Spleen (tissue), 11 donors: ENCODE measurements around the gene ALOX5AP. TPM values are rescaled to one million over a fixed set of nuclear protein-coding genes. Genes with fewer than 3 reads are reported as not detected.

Experiments
- DNase-seq: peaks from one replicate; pipeline ENCODE4 v3.0.0-alpha.2; 2020
- H3K27ac ChIP-seq, 8 donors: fragments of 200-600 bp; sonication (generic) in 7 of 8; 1 replicate in 4 of 8; 2 replicates in 4 of 8; pipeline versions ENCODE4 v1.5.0 to v1.8.0; 2016 to 2021; ENCODE audit warnings: inconsistent platforms in 4 of 8, mild to moderate bottlenecking in 4 of 8, moderate library complexity in 1 of 8
- H3K27me3 ChIP-seq, 7 donors: fragments of 200-600 bp; sonication (generic) in 6 of 7; replicated peaks in 1 of 7; 1 replicate in 4 of 7; 2 replicates in 3 of 7; pipeline versions ENCODE4 v1.5.0 to v1.8.0; 2016 to 2021; ENCODE audit warnings: inconsistent platforms in 3 of 7, mild to moderate bottlenecking in 1 of 7
- H3K36me3 ChIP-seq, 6 donors: fragments of 200-600 bp; sonication (generic) in 5 of 6; 1 replicate in 4 of 6; 2 replicates in 2 of 6; pipeline versions ENCODE4 v1.5.0 to v1.8.0; 2016 to 2021; ENCODE audit warnings: inconsistent platforms in 2 of 6
- H3K4me1 ChIP-seq, 6 donors: fragments of 200-600 bp; sonication (generic) in 5 of 6; 1 replicate in 3 of 6; 2 replicates in 3 of 6; pipeline versions ENCODE4 v1.5.0 to v1.8.0; 2016 to 2021; ENCODE audit warnings: inconsistent platforms in 3 of 6
- H3K4me3 ChIP-seq, 8 donors: fragments of 200-600 bp; sonication (generic) in 7 of 8; 1 replicate in 4 of 8; 2 replicates in 4 of 8; pipeline versions ENCODE4 v1.5.0 to v1.8.0; 2016 to 2021; ENCODE audit warnings: inconsistent platforms in 4 of 8, mild to moderate bottlenecking in 4 of 8, moderate library complexity in 2 of 8
- H3K9me3 ChIP-seq, 8 donors: fragments of 200-600 bp; sonication (generic) in 7 of 8; 1 replicate in 4 of 8; 2 replicates in 4 of 8; pipeline versions ENCODE4 v1.5.0 to v1.8.0; 2016 to 2021; ENCODE audit warnings: inconsistent platforms in 4 of 8
- CTCF ChIP-seq, 11 experiments: fragments of 200-600 bp in 7 of 11; fragments of 450-650 bp in 4 of 11; sonication (generic) in 4 of 11; IDR thresholded peaks in 8 of 11; conservative IDR thresholded peaks in 3 of 11; 1 replicate in 7 of 11; 2 replicates in 4 of 11; pipeline versions ENCODE4 v1.4.0 to v1.8.0; 2016 to 2021; ENCODE audit warnings: antibody characterized with exemption in 11 of 11, inconsistent platforms in 4 of 11, mild to moderate bottlenecking in 1 of 11
- POLR2A ChIP-seq, 3 donors: fragments of 450-650 bp; IDR thresholded peaks; one replicate each; pipeline ENCODE4 v1.5.1; 2017; ENCODE audit warnings: antibody characterized with exemption in 3 of 3, mild to moderate bottlenecking in 1 of 3
- POLR2AphosphoS5 ChIP-seq, 3 donors: sonication (generic); formaldehyde crosslinking; IDR thresholded peaks; one replicate each; pipeline ENCODE4 v1.5.1; 2017; ENCODE audit warnings: antibody characterized with exemption in 3 of 3
- WGBS, 5 donors: extraction: QIAGEN DNeasy Blood & Tissue Kit in 3 of 5; methylation state at CpG; one replicate each; pipeline versions ENCODE4 v1.1.5 to v1.1.7; 2013 to 2018; 5-methylcytosine and 5-hydroxymethylcytosine counted together
- intact Hi-C: fragments of 100-400 bp; cut with DNase I; formaldehyde crosslinking; loops from one replicate; pipeline ENCODE4 v1.15.0; 2023; ENCODE audit warnings: low total_unique reads
- polyA plus RNA-seq, 3 donors: library from polyadenylated mRNA; stranded (reverse); fragments of 200-250 nt; gene quantifications; one replicate each; pipeline ENCODE4 v1.2.1, GENCODE V29; 2013
- total RNA-seq, 7 donors: library from RNA; depleted of rRNA in 3 of 7; stranded (reverse); fragments of >200 nt in 3 of 7; fragmentation: NEBNext Ultra II Directional in 4 of 7; extraction: Animal tissue kit (Norgen Biotek cat#: 25700) in 4 of 7; gene quantifications; one replicate each; pipeline versions ENCODE4 v1.1.0 to v1.2.1, GENCODE V29; 2016 to 2021
- donor health status: healthy with polysubstance abuse.
- donor health status: DM: no; HTN: no; CAD: no; lungs with moderate emphysema.
- donor health status: DM: no; HTN: no; CAD: no.
- donor health status: Bipolar disorder and iron deficiency.
- donor health status: healthy.
- donor health status: DM: no; HTN: no; CAD: no.
- donor health status: DM: yes; HTN: yes; CAD: no.

ALOX5AP gene
- total and polyA plus RNA-seq, 10 donors, result 36.8 to 268 (median 70.0) TPM

- H3K4me1 ChIP-seq, result peaks cover 4 to 51% (median 33%) of the 10 kb centered on the region in 6 donors
- H3K9me3 ChIP-seq, result no peaks in the 10 kb centered on the region
- no peaks in the 10 kb centered on the region for H3K36me3 ChIP-seq
- intact Hi-C loops, result no loop called here
- no peak for TF ChIP-seq POLR2A (IDR thresholded peaks at IDR 0.05)
- no peak for TF ChIP-seq POLR2AphosphoS5 (IDR thresholded peaks at IDR 0.05)
- no peak for TF ChIP-seq CTCF (IDR thresholded peaks at IDR 0.05 in 8 of 11, conservative IDR thresholded peaks at IDR 0.05 in 3 of 11)
- WGBS, 5 donors, result 52 to 69% (median 62%) methylated on average over 4 of the region's 4 CpGs
- H3K4me3 ChIP-seq, result no peak overlapping the region
- H3K27me3 ChIP-seq, result no peaks in the 10 kb centered on the region
- H3K27ac ChIP-seq, result no peak overlapping the region
- DNase-seq, result no peak
Observed at GRCh38 chr13:30721936-30722335, 13.4 kb upstream of the ALOX5AP start.

GRCh38 chr13:30722361-30722760 is 13.0 kb upstream of the ALOX5AP start:
- Histone ChIP-seq H3K4me1 (peaks cover 4 to 51% (median 33%) of the 10 kb centered on the region in 6 donors), H3K27ac (no peak overlapping the region), H3K4me3 (no peak overlapping the region), H3K27me3 (no peaks in the 10 kb centered on the region), H3K36me3 (no peaks in the 10 kb centered on the region), H3K9me3 (no peaks in the 10 kb centered on the region)
- DNase-seq, result no peak
- intact Hi-C loops, result no loop called here
- no peak for TF ChIP-seq POLR2AphosphoS5 (IDR thresholded peaks at IDR 0.05)
- TF ChIP-seq CTCF (IDR thresholded peaks at IDR 0.05 in 8 of 11, conservative IDR thresholded peaks at IDR 0.05 in 3 of 11), result no peak
- no peak for TF ChIP-seq POLR2A (IDR thresholded peaks at IDR 0.05)
- WGBS, 5 donors, result 92 to 97% (median 95%) methylated on average over 2 of the region's 2 CpGs

- intact Hi-C loops, result no loop called here
- DNase-seq, result no peak
- H3K27ac ChIP-seq, result no peak overlapping the region
- no peaks in the 10 kb centered on the region for H3K9me3 ChIP-seq
- no peak overlapping the region for H3K4me3 ChIP-seq
- no peaks in the 10 kb centered on the region for H3K36me3 ChIP-seq
- WGBS, 5 donors, result 88 to 94% (median 92%) methylated on average over 3 of the region's 3 CpGs
- no peak for TF ChIP-seq POLR2A (IDR thresholded peaks at IDR 0.05)
- no peak for TF ChIP-seq POLR2AphosphoS5 (IDR thresholded peaks at IDR 0.05)
- no peak for TF ChIP-seq CTCF (IDR thresholded peaks at IDR 0.05 in 8 of 11, conservative IDR thresholded peaks at IDR 0.05 in 3 of 11)
- no peaks in the 10 kb centered on the region for H3K27me3 ChIP-seq
- peaks cover 4 to 34% (median 22%) of the 10 kb centered on the region in 6 donors for H3K4me1 ChIP-seq
Observed at GRCh38 chr13:30724778-30725177, 10.6 kb upstream of the ALOX5AP start.

- Histone ChIP-seq H3K9me3 (no peaks in the 10 kb centered on the region), H3K4me1 (peaks cover 0 to 28% (median 15%) of the 10 kb centered on the region in 6 donors), H3K4me3 (no peak overlapping the region), H3K27me3 (no peaks in the 10 kb centered on the region), H3K36me3 (no peaks in the 10 kb centered on the region), H3K27ac (no peak overlapping the region)
- 91 to 96% (median 95%) methylated on average over 2 of the region's 2 CpGs for WGBS, 5 donors
- no peak for TF ChIP-seq CTCF (IDR thresholded peaks at IDR 0.05 in 8 of 11, conservative IDR thresholded peaks at IDR 0.05 in 3 of 11)
- TF ChIP-seq POLR2A (IDR thresholded peaks at IDR 0.05), result no peak
- no peak for TF ChIP-seq POLR2AphosphoS5 (IDR thresholded peaks at IDR 0.05)
- intact Hi-C loops, result no loop called here
- no peak for DNase-seq
Observed at GRCh38 chr13:30725326-30726085, 9.8 kb upstream of the ALOX5AP start.
